Fibroblast of lung (primary cell): ENCODE results near the gene ALPK3.

Source experiments
- EZH2 ChIP-seq: IDR thresholded peaks from 2 replicates; pipeline ENCODE4 v1.5.1; 2012; ENCODE audit warnings: low read length, control low read depth, mild to moderate bottlenecking; ENCODE audit errors: missing control alignments
- TF ChIP-seq, protein P1 (sequence below), 2 donors: IDR thresholded peaks in 1 of 2; conservative IDR thresholded peaks in 1 of 2; 1 replicate in 1 of 2; 2 replicates in 1 of 2; pipeline ENCODE4 v1.5.1; 2011 to 2012; ENCODE audit warnings: low read length in 2 of 2, control low read depth in 1 of 2, inconsistent platforms in 1 of 2, low read depth in 1 of 2, mild to moderate bottlenecking in 1 of 2

DNA sequence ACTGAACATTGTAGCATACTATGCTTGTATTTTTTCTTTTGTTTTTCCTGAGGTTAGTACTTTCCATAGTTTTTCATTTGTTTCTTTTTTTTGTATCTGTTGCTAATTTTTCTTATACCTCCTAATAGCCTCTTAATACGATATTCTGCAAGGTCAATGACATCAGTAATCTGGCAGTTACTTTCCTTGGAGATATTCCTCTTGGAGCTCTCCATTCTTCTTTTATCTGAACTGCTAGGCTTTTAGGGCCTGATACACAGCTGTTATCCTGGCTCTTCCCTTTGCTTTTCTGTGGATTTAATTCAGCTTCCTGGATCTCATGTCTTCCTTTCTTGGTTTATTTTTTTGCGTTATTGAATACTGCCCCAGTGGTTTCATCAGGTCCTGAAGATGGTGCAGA is 12.9 kb downstream of the ALPK3 start:
- TF ChIP-seq, protein P1, sequence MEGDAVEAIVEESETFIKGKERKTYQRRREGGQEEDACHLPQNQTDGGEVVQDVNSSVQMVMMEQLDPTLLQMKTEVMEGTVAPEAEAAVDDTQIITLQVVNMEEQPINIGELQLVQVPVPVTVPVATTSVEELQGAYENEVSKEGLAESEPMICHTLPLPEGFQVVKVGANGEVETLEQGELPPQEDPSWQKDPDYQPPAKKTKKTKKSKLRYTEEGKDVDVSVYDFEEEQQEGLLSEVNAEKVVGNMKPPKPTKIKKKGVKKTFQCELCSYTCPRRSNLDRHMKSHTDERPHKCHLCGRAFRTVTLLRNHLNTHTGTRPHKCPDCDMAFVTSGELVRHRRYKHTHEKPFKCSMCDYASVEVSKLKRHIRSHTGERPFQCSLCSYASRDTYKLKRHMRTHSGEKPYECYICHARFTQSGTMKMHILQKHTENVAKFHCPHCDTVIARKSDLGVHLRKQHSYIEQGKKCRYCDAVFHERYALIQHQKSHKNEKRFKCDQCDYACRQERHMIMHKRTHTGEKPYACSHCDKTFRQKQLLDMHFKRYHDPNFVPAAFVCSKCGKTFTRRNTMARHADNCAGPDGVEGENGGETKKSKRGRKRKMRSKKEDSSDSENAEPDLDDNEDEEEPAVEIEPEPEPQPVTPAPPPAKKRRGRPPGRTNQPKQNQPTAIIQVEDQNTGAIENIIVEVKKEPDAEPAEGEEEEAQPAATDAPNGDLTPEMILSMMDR (conservative IDR thresholded peaks at IDR 0.05 in 1 of 2, IDR thresholded peaks at IDR 0.05 in 1 of 2; ENCODE audit: low read depth in 1 of 2, low read length in 2 of 2), result no peak
- TF ChIP-seq EZH2, result no peak
